ENCODE measurements around the gene ARRB2.

ARRB2 gene

GRCh38 chr17:4672751-4673150, 37.7 kb upstream of the ARRB2 start:
- TF ChIP-seq ZFX (IDR thresholded peaks at IDR 0.05; ENCODE audit: borderline replicate concordance) (no peak), CTCF (IDR thresholded peaks at IDR 0.05) (no peak)
- no peak overlapping the region for H3K27ac ChIP-seq

GRCh38 chr17:4673169-4673568, 37.3 kb upstream of the ARRB2 start:
- no peak overlapping the region for H3K27ac ChIP-seq
- TF ChIP-seq CTCF (IDR thresholded peaks at IDR 0.05) (no peak), ZFX (IDR thresholded peaks at IDR 0.05; ENCODE audit: borderline replicate concordance) (no peak)

GRCh38 chr17:4673986-4674684, 36.3 kb upstream of the ARRB2 start:
- H3K27ac ChIP-seq: no peak overlapping the region
- no peak for TF ChIP-seq ZFX (IDR thresholded peaks at IDR 0.05; ENCODE audit: borderline replicate concordance)
- TF ChIP-seq CTCF (IDR thresholded peaks at IDR 0.05): no peak

DNA sequence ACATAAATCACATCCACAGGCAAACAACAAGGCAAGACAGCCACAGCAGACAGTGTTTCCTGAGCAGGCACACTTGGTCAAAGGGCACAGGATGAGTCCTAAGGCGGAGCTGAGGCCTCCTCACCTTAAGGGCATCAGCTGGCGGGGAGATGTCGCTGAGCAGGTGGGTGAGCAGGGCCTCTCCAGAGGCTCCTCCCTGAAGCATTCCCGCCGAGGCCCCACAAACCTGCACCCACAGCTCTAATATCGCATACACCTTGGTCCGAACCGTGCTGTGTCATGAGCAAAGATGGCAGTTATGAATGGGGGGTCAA, 35.8 kb upstream of the ARRB2 start:
- H3K27ac ChIP-seq: no peak overlapping the region
- no peak for TF ChIP-seq ZFX (IDR thresholded peaks at IDR 0.05; ENCODE audit: borderline replicate concordance)
- no peak for TF ChIP-seq CTCF (IDR thresholded peaks at IDR 0.05)

DNA sequence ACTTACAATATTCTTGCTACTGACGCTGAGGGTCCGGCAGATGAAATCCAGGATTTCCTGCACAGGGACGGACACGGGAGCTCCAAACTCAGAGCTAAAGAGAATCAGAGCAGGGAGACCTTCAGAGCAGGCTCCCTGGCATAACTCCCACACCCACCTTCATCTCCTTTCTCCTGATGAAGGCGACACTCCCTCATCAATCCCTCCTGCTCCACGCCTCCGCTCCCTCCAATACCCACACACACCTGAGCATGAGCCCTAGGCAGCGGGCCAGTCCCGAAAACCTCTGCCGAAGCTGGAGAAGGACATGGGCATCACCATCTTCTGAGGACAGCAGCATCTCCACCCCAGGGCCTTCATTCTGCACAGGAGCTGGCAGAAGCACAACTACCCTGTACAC, 34.6 kb upstream of the ARRB2 start:
- TF ChIP-seq CTCF (IDR thresholded peaks at IDR 0.05): no peak
- TF ChIP-seq ZFX (IDR thresholded peaks at IDR 0.05; ENCODE audit: borderline replicate concordance): no peak

DNA sequence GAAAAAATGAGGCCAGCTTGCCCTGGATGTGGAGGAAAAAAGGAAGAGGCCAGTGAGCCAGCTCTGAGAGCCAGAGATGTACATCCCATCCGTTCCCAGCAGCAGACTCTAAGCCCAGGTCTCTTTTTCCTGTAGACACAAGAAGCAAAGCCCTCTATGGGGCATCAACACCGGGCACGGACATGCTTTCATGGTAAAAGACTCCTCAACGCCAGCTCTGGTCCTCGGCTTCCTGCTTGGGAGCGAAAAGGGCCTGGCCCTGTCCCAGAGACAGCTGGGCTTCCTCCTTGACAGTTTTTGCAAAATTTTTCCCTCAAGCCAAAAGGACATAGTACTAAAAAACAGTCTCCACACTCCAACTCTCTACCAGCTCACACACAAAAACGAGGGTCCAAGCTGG, 33.6 kb upstream of the ARRB2 start:
- H3K27ac ChIP-seq: no peak overlapping the region
- TF ChIP-seq ZFX (IDR thresholded peaks at IDR 0.05; ENCODE audit: borderline replicate concordance) (no peak), CTCF (IDR thresholded peaks at IDR 0.05) (no peak)

More for the DNA sequence above, 34.6 kb upstream of the ARRB2 start:
- H3K27ac ChIP-seq: no peak overlapping the region

GRCh38 chr17:4678448-4679026, 31.9 kb upstream of the ARRB2 start:
- TF ChIP-seq CTCF (IDR thresholded peaks at IDR 0.05): no peak
- no peak for TF ChIP-seq ZFX (IDR thresholded peaks at IDR 0.05; ENCODE audit: borderline replicate concordance)

More at GRCh38 chr17:4678448-4679026, 31.9 kb upstream of the ARRB2 start:
- H3K27ac ChIP-seq: no peak overlapping the region

Measured in 22Rv1 (cell line).